Fibroblast of the aortic adventitia (primary cell): ENCODE data around the gene GRB10. TPM values are rescaled to one million over a fixed set of nuclear protein-coding genes. Genes with fewer than 3 reads are reported as not detected.
A peak's percentile ranks its signal among the peaks of the same experiment; 100 is the strongest.
"Not testable (repeated sequence)": the region's sequence is repeated elsewhere in the genome, so short reads cannot be mapped to it uniquely, and the experiment has no call there.

Experiments used
- DNase-seq: peaks from one replicate; pipeline ENCODE4 v3.0.0-alpha.2; 2010; ENCODE audit warnings: low read depth
- H3K4me3 ChIP-seq: 2 replicates; pipeline ENCODE4 v1.5.1; 2011; ENCODE audit warnings: low read depth, mild to moderate bottlenecking, control low read depth, low read length, moderate library complexity
- CTCF ChIP-seq: IDR thresholded peaks from 2 replicates; pipeline ENCODE4 v1.5.1; 2011; ENCODE audit warnings: mild to moderate bottlenecking, low read length, control low read depth, inconsistent platforms; ENCODE audit not compliant: insufficient read depth
- total RNA-seq: library from RNA; depleted of rRNA; stranded (reverse); fragments of >200 nt; gene quantifications from 2 replicates; pipeline ENCODE4 v1.2.3, GENCODE V29; 2012; ENCODE audit warnings: low replicate concordance

GRB10 gene
- total RNA-seq, 1 donor, result 39.1 TPM

GRCh38 chr7:50590535-50590934 lies 192.2 kb downstream of the GRB10 start:
- DNase-seq, result no peak
- no peak for TF ChIP-seq CTCF
- no peak overlapping the region for H3K4me3 ChIP-seq

- TF ChIP-seq CTCF, result no peak
- no peak overlapping the region for H3K4me3 ChIP-seq
- no peak for DNase-seq
These were observed 193.3 kb downstream of the GRB10 start for GRCh38 chr7:50589364-50589763.

GRCh38 chr7:50588937-50589336 lies 193.8 kb downstream of the GRB10 start:
- peak; percentile 37 for TF ChIP-seq CTCF
- no peak for DNase-seq
- H3K4me3 ChIP-seq, result no peak overlapping the region

- no peak for TF ChIP-seq CTCF
- H3K4me3 ChIP-seq, result no peak overlapping the region
- DNase-seq, result no peak
These were observed 195.0 kb downstream of the GRB10 start for GRCh38 chr7:50587737-50588136.

GRCh38 chr7:50584793-50585408 lies 197.8 kb downstream of the GRB10 start:
- no peak for DNase-seq
- TF ChIP-seq CTCF, result no peak
- H3K4me3 ChIP-seq, result no peak overlapping the region

GRCh38 chr7:50584386-50584785 lies 198.3 kb downstream of the GRB10 start:
- TF ChIP-seq CTCF, result no peak
- H3K4me3 ChIP-seq, result no peak overlapping the region

GRCh38 chr7:50583295-50583694 lies 199.4 kb downstream of the GRB10 start:
- not testable (repeated sequence) for H3K4me3 ChIP-seq, DNase-seq

More at GRCh38 chr7:50584386-50584785, 198.3 kb downstream of the GRB10 start:
- DNase-seq, result no peak

- H3K4me3 ChIP-seq, DNase-seq: not testable (repeated sequence)
These were observed 200.4 kb downstream of the GRB10 start for GRCh38 chr7:50582271-50582670.

- not testable (repeated sequence) for DNase-seq, H3K4me3 ChIP-seq
These were observed 202.0 kb downstream of the GRB10 start for GRCh38 chr7:50580666-50581065.
